Lower leg skin (tissue), 4 donors: ENCODE measurements around the gene PTPRN2. TPM values are rescaled to one million over a fixed set of nuclear protein-coding genes. Genes with fewer than 3 reads are reported as not detected.

ENCODE experiments used
- DNase-seq, 2 donors: peaks; one replicate each; pipeline ENCODE4 v3.0.0-alpha.2; 2019; ENCODE audit warnings: low spot score in 2 of 2
- H3K4me3 ChIP-seq: fragments of 200-600 bp; sonication (generic); 2 replicates; pipeline ENCODE4 v1.5.1; 2017; ENCODE audit warnings: mild to moderate bottlenecking, low read depth; ENCODE audit not compliant: poor library complexity, severe bottlenecking
- POLR2A ChIP-seq, 2 donors: fragments of 450-650 bp; IDR thresholded peaks; one replicate each; pipeline ENCODE4 v1.6.1; 2016 to 2017; ENCODE audit warnings: antibody characterized with exemption in 2 of 2, mild to moderate bottlenecking in 1 of 2, moderate library complexity in 1 of 2
- WGBS, 2 donors: methylation state at CpG; one replicate each; pipeline ENCODE4 v1.1.5; 2018; 5-methylcytosine and 5-hydroxymethylcytosine counted together
- intact Hi-C: fragments of 100-400 bp; cut with DNase I; formaldehyde crosslinking; loops from one replicate; pipeline ENCODE4 v1.15.0; 2023; ENCODE audit warnings: low total_unique reads
- total RNA-seq, 4 donors: library from RNA; depleted of rRNA; stranded (reverse); fragments of >200 nt; gene quantifications; one replicate each; pipeline ENCODE4 v1.1.0, GENCODE V29; 2016
- TF ChIP-seq, protein P1 (sequence below), 3 donors: fragments of 450-650 bp; IDR thresholded peaks; one replicate each; pipeline ENCODE4 v1.5.1; 2016; ENCODE audit warnings: antibody characterized with exemption in 3 of 3, mild to moderate bottlenecking in 3 of 3, moderate library complexity in 2 of 3

Gene PTPRN2
- total RNA-seq, 4 donors from 2014 or later, result 0.11 to 1.6 (median 0.92) TPM

DNA sequence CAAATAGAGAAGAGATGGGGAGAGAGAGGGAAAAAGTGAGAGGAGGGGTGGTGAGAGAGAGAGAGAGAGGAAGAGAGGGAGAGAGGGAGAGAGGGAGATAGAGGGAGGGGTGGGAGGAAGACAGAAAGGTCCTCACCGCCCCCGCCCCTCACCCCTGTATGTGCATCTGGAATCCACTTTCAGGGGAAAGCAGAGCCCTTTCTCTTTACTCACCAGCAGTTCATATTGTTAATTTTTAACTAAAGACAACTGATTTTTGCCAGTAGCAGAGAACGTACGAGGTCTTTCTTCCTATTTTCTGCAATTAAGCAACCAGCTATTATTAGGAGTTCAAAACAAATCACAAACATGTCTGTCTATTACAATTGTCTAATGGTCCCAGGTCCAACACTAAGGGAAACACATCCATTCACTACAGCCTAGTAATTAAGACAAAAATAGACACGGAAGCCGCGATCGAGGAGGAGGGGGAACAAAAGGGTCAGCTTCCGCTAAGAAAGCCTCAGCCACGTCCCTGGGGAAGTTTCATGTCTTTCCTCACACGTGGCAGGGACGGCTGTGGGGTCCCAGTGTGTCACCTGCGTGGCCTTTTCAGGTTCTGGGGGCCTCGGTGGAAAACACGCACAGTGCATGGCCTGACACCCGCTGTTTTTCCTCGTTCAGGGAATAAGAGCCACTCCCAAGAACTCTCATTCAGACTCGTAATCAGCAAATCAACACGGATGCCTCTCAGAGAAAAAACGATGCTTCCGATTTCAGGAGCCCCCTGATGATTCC is 572.0 kb downstream of the PTPRN2 start:
- no peak for TF ChIP-seq POLR2A (IDR thresholded peaks at IDR 0.05)
- TF ChIP-seq, protein P1, sequence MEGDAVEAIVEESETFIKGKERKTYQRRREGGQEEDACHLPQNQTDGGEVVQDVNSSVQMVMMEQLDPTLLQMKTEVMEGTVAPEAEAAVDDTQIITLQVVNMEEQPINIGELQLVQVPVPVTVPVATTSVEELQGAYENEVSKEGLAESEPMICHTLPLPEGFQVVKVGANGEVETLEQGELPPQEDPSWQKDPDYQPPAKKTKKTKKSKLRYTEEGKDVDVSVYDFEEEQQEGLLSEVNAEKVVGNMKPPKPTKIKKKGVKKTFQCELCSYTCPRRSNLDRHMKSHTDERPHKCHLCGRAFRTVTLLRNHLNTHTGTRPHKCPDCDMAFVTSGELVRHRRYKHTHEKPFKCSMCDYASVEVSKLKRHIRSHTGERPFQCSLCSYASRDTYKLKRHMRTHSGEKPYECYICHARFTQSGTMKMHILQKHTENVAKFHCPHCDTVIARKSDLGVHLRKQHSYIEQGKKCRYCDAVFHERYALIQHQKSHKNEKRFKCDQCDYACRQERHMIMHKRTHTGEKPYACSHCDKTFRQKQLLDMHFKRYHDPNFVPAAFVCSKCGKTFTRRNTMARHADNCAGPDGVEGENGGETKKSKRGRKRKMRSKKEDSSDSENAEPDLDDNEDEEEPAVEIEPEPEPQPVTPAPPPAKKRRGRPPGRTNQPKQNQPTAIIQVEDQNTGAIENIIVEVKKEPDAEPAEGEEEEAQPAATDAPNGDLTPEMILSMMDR (IDR thresholded peaks at IDR 0.05), result no peak
- no peak overlapping the region for H3K4me3 ChIP-seq
- 40 to 41% methylated on average over 21 of the region's 21 CpGs for WGBS, 2 donors
- intact Hi-C loops, result no loop called here
- DNase-seq, result peak in 1 of 2 donors; percentile 60

GRCh38 chr7:158014976-158015375 is 572.6 kb downstream of the PTPRN2 start:
- no peak for DNase-seq
- WGBS, 2 donors, result 70 to 74% methylated on average over 3 of the region's 3 CpGs
- TF ChIP-seq, protein P1 (IDR thresholded peaks at IDR 0.05), result no peak
- no peak for TF ChIP-seq POLR2A (IDR thresholded peaks at IDR 0.05)
- no peak overlapping the region for H3K4me3 ChIP-seq
- intact Hi-C loops, result no loop called here

DNA sequence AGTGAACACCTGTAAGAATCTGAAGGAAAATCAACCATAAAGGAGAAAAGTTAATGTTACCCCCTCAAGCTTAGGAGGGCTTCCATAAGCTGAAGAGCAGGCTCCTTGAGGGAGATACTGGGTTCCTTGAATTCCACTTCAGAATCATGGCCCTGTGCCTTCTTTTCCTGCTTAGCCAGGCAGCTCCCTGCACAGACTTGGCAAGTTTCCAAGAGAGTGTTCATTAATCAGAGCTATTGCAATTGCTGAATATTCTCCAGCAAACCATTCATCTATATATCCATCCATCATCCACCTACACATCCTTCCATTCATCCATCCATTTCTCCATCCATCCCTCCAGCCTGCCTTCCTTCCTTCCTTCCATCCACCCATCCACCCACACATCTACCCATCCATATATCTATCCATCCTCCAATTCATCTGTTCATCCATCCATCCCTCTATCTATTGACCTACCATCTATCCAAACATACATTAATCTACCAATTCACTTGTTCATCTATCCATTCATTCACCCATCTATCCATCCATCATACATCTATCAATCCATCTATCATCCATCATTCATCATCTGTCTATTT is 574.4 kb downstream of the PTPRN2 start:
- DNase-seq, result no peak
- intact Hi-C loops, result no loop called here
- TF ChIP-seq POLR2A (IDR thresholded peaks at IDR 0.05), result no peak
- TF ChIP-seq, protein P1 (IDR thresholded peaks at IDR 0.05), result no peak
- H3K4me3 ChIP-seq, result no peak overlapping the region

DNA sequence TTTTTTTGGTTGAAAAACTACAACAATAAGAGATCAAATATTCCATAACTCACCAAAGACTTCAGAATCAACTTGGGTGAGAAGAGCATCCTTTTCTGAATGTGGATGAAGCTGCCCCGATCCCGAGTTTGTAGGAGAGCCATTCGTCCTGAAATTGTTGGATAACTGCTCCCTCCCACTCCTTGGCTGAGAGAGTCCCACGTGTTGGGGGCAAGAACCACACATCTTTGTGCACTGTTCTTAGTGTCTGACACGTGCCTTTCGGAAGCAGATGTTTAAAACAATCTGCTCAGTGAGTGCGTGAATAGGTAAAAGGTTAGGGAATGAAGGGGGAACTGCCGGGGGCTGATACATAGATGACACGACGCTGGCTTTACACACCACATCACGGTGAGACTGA is 575.7 kb downstream of the PTPRN2 start:
- TF ChIP-seq POLR2A (IDR thresholded peaks at IDR 0.05), result no peak
- TF ChIP-seq, protein P1 (IDR thresholded peaks at IDR 0.05), result no peak
- DNase-seq, result no peak
- no peak overlapping the region for H3K4me3 ChIP-seq
- intact Hi-C loops, result no loop called here
- 79 to 81% methylated on average over 11 of the region's 11 CpGs for WGBS, 2 donors

DNA sequence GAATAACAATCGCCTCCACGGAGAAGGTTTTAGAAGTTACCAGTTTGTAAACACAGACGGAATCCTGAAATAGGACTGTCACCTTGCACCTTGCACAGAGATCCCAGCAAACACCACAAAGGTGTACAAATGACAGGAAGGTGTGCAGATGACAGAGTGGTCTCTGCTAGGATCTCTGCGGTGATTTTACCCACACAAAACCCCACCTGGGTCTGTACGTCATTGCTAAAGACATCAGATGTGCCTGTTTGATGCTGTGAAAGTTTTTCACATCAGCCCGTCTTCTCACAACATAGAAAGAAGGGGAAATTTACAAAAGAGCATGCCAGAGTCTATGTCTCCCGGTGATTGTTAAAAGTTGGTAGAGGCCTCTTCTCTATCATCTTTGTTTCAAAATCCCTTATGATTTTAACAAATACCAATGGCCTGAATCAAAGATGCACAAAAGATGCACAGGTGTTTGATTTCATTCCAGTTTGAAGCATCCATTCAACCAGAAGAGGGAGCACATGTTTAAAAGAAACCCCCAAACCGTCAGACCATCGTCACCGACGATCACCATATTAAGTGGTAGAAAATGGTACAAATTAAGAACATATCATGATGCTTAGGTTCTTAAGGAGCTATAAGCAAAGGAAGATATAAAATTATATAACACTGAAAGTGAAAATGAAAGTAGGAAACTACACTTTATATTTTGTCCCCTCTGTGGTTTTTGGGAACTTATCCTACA is 576.5 kb downstream of the PTPRN2 start:
- TF ChIP-seq, protein P1 (IDR thresholded peaks at IDR 0.05), result no peak
- no peak for TF ChIP-seq POLR2A (IDR thresholded peaks at IDR 0.05)
- 54 to 60% methylated on average over 11 of the region's 11 CpGs for WGBS, 2 donors
- intact Hi-C loops, result no loop called here
- DNase-seq, result no peak
- H3K4me3 ChIP-seq, result no peak overlapping the region
